A549 (cell line): ENCODE measurements around the gene EMX2.

Experiments
- CTCF ChIP-seq: fragments of >200 bp; sonication (Bioruptor Twin); formaldehyde crosslinking; IDR thresholded peaks from 3 replicates; pipeline ENCODE4 v1.5.1; 2016
- EP300 ChIP-seq, 2 experiments: fragments of >200 bp; sonication (Bioruptor Twin); formaldehyde crosslinking; IDR thresholded peaks; 2 replicates in 1 of 2; 3 replicates in 1 of 2; pipeline ENCODE4 v1.6.1; 2016 to 2017
- HDAC2 ChIP-seq: fragments of 200-600 bp; sonication (generic); IDR thresholded peaks from 2 replicates; pipeline ENCODE4 v1.6.1; 2016
- HEYL ChIP-seq: fragments of 250-450 bp; sonication (Bioruptor Pico); IDR thresholded peaks from 2 replicates; pipeline ENCODE4 v1.8.0; 2021; ENCODE audit warnings: mild to moderate bottlenecking, moderate library complexity
- HOXB5 ChIP-seq: fragments of 250-450 bp; sonication (Bioruptor Pico); IDR thresholded peaks from 2 replicates; pipeline ENCODE4 v1.5.0; 2020; ENCODE audit warnings: mild to moderate bottlenecking, moderate library complexity
- MAX ChIP-seq: IDR thresholded peaks from 2 replicates; pipeline ENCODE4 v1.6.1; 2012
- MYC ChIP-seq: IDR thresholded peaks from 2 replicates; pipeline ENCODE4 v1.6.1; 2012; ENCODE audit warnings: mild to moderate bottlenecking, inconsistent platforms, low read length, improper control_type of control experiment, borderline replicate concordance
- POLR2A ChIP-seq: IDR thresholded peaks from 2 replicates; pipeline ENCODE4 v1.6.1; 2012; ENCODE audit warnings: mild to moderate bottlenecking, low read length
- TF ChIP-seq, protein P1 (sequence below): fragments of 200-600 bp; sonication (generic); IDR thresholded peaks from 2 replicates; pipeline ENCODE4 v1.6.1; 2016; ENCODE audit warnings: antibody characterized with exemption, mild to moderate bottlenecking, moderate library complexity

- TF ChIP-seq CTCF (no peak), HDAC2 (no peak), MYC (no peak), HEYL (CRISPR knock-in tag) (no peak), POLR2A (no peak), MAX (no peak), HOXB5 (no peak), EP300 (IDR thresholded peaks at IDR 0.05) (no peak)
- TF ChIP-seq, protein P1, sequence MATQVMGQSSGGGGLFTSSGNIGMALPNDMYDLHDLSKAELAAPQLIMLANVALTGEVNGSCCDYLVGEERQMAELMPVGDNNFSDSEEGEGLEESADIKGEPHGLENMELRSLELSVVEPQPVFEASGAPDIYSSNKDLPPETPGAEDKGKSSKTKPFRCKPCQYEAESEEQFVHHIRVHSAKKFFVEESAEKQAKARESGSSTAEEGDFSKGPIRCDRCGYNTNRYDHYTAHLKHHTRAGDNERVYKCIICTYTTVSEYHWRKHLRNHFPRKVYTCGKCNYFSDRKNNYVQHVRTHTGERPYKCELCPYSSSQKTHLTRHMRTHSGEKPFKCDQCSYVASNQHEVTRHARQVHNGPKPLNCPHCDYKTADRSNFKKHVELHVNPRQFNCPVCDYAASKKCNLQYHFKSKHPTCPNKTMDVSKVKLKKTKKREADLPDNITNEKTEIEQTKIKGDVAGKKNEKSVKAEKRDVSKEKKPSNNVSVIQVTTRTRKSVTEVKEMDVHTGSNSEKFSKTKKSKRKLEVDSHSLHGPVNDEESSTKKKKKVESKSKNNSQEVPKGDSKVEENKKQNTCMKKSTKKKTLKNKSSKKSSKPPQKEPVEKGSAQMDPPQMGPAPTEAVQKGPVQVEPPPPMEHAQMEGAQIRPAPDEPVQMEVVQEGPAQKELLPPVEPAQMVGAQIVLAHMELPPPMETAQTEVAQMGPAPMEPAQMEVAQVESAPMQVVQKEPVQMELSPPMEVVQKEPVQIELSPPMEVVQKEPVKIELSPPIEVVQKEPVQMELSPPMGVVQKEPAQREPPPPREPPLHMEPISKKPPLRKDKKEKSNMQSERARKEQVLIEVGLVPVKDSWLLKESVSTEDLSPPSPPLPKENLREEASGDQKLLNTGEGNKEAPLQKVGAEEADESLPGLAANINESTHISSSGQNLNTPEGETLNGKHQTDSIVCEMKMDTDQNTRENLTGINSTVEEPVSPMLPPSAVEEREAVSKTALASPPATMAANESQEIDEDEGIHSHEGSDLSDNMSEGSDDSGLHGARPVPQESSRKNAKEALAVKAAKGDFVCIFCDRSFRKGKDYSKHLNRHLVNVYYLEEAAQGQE: no peak
These were observed 28.3 kb downstream of the EMX2 start for GRCh38 chr10:117570880-117571279.
